Colonic mucosa (tissue), 4 donors: ENCODE data around the gene CCDC152. TPM values are rescaled to one million over a fixed set of nuclear protein-coding genes. Genes with fewer than 3 reads are reported as not detected.

Experiments
- DNase-seq: peaks from one replicate; pipeline ENCODE4 v3.0.0-alpha.2; 2020
- H3K27ac ChIP-seq: fragments of 200-600 bp; one replicate; pipeline ENCODE4 v1.8.0; 2021
- H3K27me3 ChIP-seq: fragments of 200-600 bp; one replicate; pipeline ENCODE4 v1.8.0; 2021
- H3K36me3 ChIP-seq: fragments of 200-600 bp; one replicate; pipeline ENCODE4 v1.8.0; 2021
- H3K4me1 ChIP-seq: fragments of 200-600 bp; one replicate; pipeline ENCODE4 v1.8.0; 2021; ENCODE audit warnings: mild to moderate bottlenecking
- H3K4me3 ChIP-seq: fragments of 200-600 bp; one replicate; pipeline ENCODE4 v1.8.0; 2021
- H3K9ac ChIP-seq, 2 donors: one replicate each; pipeline ENCODE4 v1.7.0; 2013; ENCODE audit warnings: control low read depth in 2 of 2, low read depth in 2 of 2, low read length in 2 of 2
- H3K9me3 ChIP-seq: fragments of 200-600 bp; one replicate; pipeline ENCODE4 v1.8.0; 2021
- intact Hi-C: fragments of 100-400 bp; cut with DNase I; formaldehyde crosslinking; loops from one replicate; pipeline ENCODE4 v1.14.1; 2022
- total RNA-seq, 2 donors: library from RNA; stranded (reverse); fragmentation: NEBNext Ultra II Directional in 1 of 2; extraction: Animal tissue kit (Norgen Biotek cat#: 25700) in 1 of 2; gene quantifications; one replicate each; pipeline ENCODE4 v1.2.1, GENCODE V29; 2021
- TF ChIP-seq, protein P1 (sequence below): fragments of 200-600 bp; IDR thresholded peaks from one replicate; pipeline ENCODE4 v1.8.0; 2022; ENCODE audit warnings: antibody characterized with exemption, mild to moderate bottlenecking
- donor health status: healthy.
- donor health status: DM: no; HTN: no; CAD: no.
- donor health status: DM: no; HTN: no; CAD: no.

The CCDC152 gene, protein sequence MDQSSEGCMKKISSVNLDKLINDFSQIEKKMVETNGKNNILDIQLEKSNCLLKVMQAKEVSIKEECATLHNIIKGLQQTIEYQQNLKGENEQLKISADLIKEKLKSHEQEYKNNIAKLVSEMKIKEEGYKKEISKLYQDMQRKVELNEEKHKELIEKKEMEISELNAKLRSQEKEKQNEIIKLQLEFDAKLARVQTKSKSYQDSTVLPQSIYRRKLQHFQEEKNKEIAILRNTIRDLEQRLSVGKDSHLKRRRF
- total RNA-seq = under 1 TPM in 1 of 2 donors, not detected in 1; 0.27 TPM

DNA sequence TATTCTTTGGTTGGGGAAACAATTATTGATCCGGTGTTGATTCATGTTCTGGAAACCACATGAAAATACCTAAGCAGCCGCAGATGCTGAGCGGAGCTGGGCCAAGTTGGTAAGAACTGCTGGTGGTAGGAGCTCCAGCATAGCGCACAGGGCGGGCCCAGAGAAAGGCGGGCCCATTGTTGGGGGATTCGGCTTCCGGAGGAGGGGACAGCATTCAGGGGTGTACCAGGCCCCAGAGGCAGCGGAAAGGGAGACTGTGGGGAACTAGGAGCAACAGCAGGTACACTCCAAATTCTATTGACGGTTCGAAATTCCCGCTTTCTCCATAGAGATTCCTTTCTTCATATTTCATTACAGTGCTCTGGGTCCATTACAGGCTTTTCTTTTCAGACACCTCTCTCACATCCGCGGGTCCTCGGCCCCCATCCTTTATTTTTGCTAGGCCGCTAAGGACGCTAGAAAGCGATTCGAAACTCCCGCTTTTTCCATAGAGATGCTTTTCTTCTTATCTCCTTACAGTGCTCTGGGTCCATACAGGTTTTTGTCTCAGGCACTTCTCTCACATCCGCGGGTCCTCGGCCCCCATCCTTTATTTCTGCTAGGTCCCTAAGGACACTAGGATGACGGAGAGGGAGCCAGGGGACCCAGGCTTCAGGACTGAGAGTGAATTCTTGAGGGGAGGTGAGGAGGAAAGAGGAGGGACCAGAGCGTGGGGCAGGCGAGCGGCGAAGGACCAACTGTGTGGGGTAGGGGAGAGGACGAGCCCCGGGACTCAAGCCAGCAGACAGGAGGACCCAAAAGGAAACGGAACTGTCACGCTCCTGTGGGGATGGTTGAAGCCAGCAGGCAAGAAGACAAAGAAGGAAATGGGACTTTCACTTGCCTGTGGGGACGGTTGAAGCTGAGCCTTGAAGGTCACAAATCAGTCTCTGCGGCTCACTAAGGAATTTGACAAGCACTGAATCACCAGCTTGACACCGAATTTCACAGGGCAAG is at the start of gene CCDC152:
CCDC152 (plus strand) TSS at position 213 of the 996 bp plus-strand sequence. CDS start 2,304 bp downstream, outside the sequence.
- no peaks in the 10 kb centered on the region for H3K36me3 ChIP-seq
- H3K9ac ChIP-seq = no peak within 1 kb of the TSS
- H3K9me3 ChIP-seq = no peaks in the 10 kb centered on the region
- no peak within 1 kb of the TSS for H3K4me3 ChIP-seq
- TF ChIP-seq, protein P1, sequence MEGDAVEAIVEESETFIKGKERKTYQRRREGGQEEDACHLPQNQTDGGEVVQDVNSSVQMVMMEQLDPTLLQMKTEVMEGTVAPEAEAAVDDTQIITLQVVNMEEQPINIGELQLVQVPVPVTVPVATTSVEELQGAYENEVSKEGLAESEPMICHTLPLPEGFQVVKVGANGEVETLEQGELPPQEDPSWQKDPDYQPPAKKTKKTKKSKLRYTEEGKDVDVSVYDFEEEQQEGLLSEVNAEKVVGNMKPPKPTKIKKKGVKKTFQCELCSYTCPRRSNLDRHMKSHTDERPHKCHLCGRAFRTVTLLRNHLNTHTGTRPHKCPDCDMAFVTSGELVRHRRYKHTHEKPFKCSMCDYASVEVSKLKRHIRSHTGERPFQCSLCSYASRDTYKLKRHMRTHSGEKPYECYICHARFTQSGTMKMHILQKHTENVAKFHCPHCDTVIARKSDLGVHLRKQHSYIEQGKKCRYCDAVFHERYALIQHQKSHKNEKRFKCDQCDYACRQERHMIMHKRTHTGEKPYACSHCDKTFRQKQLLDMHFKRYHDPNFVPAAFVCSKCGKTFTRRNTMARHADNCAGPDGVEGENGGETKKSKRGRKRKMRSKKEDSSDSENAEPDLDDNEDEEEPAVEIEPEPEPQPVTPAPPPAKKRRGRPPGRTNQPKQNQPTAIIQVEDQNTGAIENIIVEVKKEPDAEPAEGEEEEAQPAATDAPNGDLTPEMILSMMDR = no peak
- peaks cover 5% of the 10 kb centered on the region for H3K27me3 ChIP-seq
- intact Hi-C loops = no loop called here
- no peak for DNase-seq
- H3K27ac ChIP-seq = no peak within 1 kb of the TSS
- no peaks in the 10 kb centered on the region for H3K4me1 ChIP-seq

DNA sequence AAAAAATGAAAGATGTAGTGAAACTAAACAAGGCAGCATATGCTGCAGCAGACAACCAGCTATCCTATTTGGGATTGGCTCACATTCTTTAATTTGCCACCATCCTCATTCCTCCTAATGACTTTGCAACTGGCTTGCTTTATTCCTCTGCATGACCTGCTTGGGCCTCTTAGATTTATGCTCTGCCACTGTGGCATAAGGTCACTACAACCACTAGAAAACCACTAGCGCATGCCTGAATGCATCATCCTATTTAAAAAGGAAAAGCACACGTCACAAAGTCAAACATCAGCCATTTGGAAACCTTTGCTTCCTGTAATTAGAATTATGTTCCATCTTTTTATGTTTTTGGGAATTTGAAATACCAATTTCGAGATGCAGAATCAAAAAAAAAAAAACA is 40.8 kb upstream of the CCDC152 start:
- Histone ChIP-seq H3K36me3 (no peaks in the 10 kb centered on the region), H3K4me3 (no peak overlapping the region), H3K27me3 (no peaks in the 10 kb centered on the region), H3K4me1 (no peaks in the 10 kb centered on the region), H3K9ac (no peak overlapping the region), H3K9me3 (no peaks in the 10 kb centered on the region), H3K27ac (no peak overlapping the region)
- DNase-seq = no peak
- TF ChIP-seq, protein P1 = no peak
- intact Hi-C loops = no loop called here

DNA sequence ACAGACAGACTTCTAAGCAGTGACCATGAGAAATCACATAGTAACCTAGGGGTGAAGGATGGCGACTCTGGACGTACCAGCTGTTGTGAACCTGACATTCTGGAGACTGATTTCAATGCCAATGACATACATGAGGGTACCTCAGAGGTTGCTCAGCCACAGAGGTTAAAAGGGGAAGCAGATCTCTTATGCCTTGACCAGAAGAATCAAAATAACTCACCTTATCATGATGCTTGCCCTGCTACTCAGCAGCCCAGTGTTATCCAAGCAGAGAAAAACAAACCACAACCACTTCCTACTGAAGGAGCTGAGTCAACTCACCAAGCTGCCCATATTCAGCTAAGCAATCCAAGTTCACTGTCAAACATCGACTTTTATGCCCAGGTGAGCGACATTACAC is 38.0 kb upstream of the CCDC152 start:
- TF ChIP-seq, protein P1 = no peak
- intact Hi-C loops = no loop called here
- Histone ChIP-seq H3K9me3 (no peaks in the 10 kb centered on the region), H3K27ac (no peak overlapping the region), H3K4me1 (no peaks in the 10 kb centered on the region), H3K9ac (no peak overlapping the region), H3K27me3 (no peaks in the 10 kb centered on the region), H3K4me3 (no peak overlapping the region), H3K36me3 (no peaks in the 10 kb centered on the region)
- DNase-seq = no peak

DNA sequence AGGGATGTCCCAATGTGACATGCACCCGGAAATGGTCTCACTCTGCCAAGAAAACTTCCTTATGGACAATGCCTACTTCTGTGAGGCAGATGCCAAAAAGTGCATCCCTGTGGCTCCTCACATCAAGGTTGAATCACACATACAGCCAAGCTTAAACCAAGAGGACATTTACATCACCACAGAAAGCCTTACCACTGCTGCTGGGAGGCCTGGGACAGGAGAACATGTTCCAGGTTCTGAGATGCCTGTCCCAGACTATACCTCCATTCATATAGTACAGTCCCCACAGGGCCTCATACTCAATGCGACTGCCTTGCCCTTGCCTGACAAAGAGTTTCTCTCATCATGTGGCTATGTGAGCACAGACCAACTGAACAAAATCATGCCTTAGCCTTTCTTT is 37.6 kb upstream of the CCDC152 start:
- Histone ChIP-seq H3K27ac (no peak overlapping the region), H3K36me3 (no peaks in the 10 kb centered on the region), H3K9me3 (no peaks in the 10 kb centered on the region), H3K9ac (no peak overlapping the region), H3K27me3 (no peaks in the 10 kb centered on the region), H3K4me1 (no peaks in the 10 kb centered on the region), H3K4me3 (no peak overlapping the region)
- TF ChIP-seq, protein P1 = no peak
- intact Hi-C loops = no loop called here
- no peak for DNase-seq

DNA sequence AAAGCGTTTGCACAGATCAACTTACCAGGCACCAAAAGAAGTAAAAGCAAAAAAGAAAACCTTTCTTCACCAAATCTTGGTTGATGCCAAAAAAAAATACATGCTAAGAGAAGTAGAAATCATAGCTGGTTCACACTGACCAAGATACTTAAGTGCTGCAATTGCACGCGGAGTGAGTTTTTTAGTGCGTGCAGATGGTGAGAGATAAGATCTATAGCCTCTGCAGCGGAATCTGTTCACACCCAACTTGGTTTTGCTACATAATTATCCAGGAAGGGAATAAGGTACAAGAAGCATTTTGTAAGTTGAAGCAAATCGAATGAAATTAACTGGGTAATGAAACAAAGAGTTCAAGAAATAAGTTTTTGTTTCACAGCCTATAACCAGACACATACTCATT is 36.4 kb upstream of the CCDC152 start:
- DNase-seq = no peak

More for the DNA sequence above, 36.4 kb upstream of the CCDC152 start:
- H3K27me3 ChIP-seq = no peaks in the 10 kb centered on the region
- intact Hi-C loops = no loop called here
- no peaks in the 10 kb centered on the region for H3K4me1 ChIP-seq
- H3K27ac ChIP-seq = no peak overlapping the region
- H3K9ac ChIP-seq = no peak overlapping the region
- no peak overlapping the region for H3K4me3 ChIP-seq
- TF ChIP-seq, protein P1 = no peak
- H3K9me3 ChIP-seq = no peaks in the 10 kb centered on the region
- H3K36me3 ChIP-seq = no peaks in the 10 kb centered on the region
